Measurements from ENCODE around the gene PGAP1. TPM values are rescaled to one million over a fixed set of nuclear protein-coding genes. Genes with fewer than 3 reads are reported as not detected.

Gene PGAP1
- total RNA-seq, 1 experiment from 2014 or later, result 29.4 TPM

GRCh38 chr2:196823750-196824522, 102.6 kb downstream of the PGAP1 start:
- ChIA-PET POLR2A (interaction anchor here (1.4 kb wide), 1 partner anchor 24 kb away, joined by 3 read pairs; the partner anchor contains the start of gene GTF3C3), CTCF (no interaction called here)
- Mint-ChIP-seq H3K4me1 (peaks cover 4% of the 10 kb centered on the region; the same call in 1 of the 2 replicates), H3K9me3 (peaks cover 23% of the 10 kb centered on the region), H3K27me3 (ENCODE audit: low read depth) (peaks cover 5% of the 10 kb centered on the region; the same call in 1 of the 2 replicates), H3K4me3 (no peak overlapping the region), H3K36me3 (peaks cover 2% of the 10 kb centered on the region), H3K27ac (no peak overlapping the region)
- TF ChIP-seq ESRRA (CRISPR knock-in tag; IDR thresholded peaks at IDR 0.05; ENCODE audit: borderline replicate concordance), result no peak
- no peak for TF ChIP-seq ZNF532 (CRISPR knock-in tag; IDR thresholded peaks at IDR 0.05; ENCODE audit: borderline replicate concordance)
- TF ChIP-seq AR (CRISPR knock-in tag; IDR thresholded peaks at IDR 0.05), result no peak
- TF ChIP-seq E2F1 (CRISPR knock-in tag; IDR thresholded peaks at IDR 0.05), result no peak
- TF ChIP-seq NFE2L1 (CRISPR knock-in tag; IDR thresholded peaks at IDR 0.05), result no peak
- DNase-seq (ENCODE audit: low spot score) (no peak), ATAC-seq (no peak)

- DNase-seq (ENCODE audit: low spot score) (no peak), ATAC-seq (no peak)
- CTCF ChIA-PET, result no interaction called here
- H3K36me3 Mint-ChIP-seq, result peaks cover 24% of the 10 kb centered on the region
- H3K27me3 Mint-ChIP-seq (ENCODE audit: low read depth), result peaks cover 8% of the 10 kb centered on the region; the same call in 1 of the 2 replicates
- POLR2A ChIA-PET, result no interaction called here
- H3K9me3 Mint-ChIP-seq, result peaks cover 48% of the 10 kb centered on the region
- no peak overlapping the region for H3K27ac Mint-ChIP-seq
- no peak overlapping the region for H3K4me3 Mint-ChIP-seq
- H3K4me1 Mint-ChIP-seq, result no peaks in the 10 kb centered on the region
- TF ChIP-seq JAZF1 (CRISPR knock-in tag; IDR thresholded peaks at IDR 0.05) (no peak), SOX15 (CRISPR knock-in tag; IDR thresholded peaks at IDR 0.05) (no peak), GABPB1 (CRISPR knock-in tag; IDR thresholded peaks at IDR 0.05) (no peak), MLX (CRISPR knock-in tag; IDR thresholded peaks at IDR 0.05) (no peak), ZNF396 (CRISPR knock-in tag; IDR thresholded peaks at IDR 0.05; ENCODE audit: borderline replicate concordance) (no peak), AR (CRISPR knock-in tag; IDR thresholded peaks at IDR 0.05) (no peak), ESRRA (CRISPR knock-in tag; IDR thresholded peaks at IDR 0.05; ENCODE audit: borderline replicate concordance) (no peak), E2F1 (CRISPR knock-in tag; IDR thresholded peaks at IDR 0.05) (no peak), JUN (CRISPR knock-in tag; IDR thresholded peaks at IDR 0.05) (no peak), FOXJ3 (CRISPR knock-in tag; IDR thresholded peaks at IDR 0.05; ENCODE audit: borderline replicate concordance) (no peak), PRDM15 (CRISPR knock-in tag; IDR thresholded peaks at IDR 0.05) (no peak), TCF7 (CRISPR knock-in tag; IDR thresholded peaks at IDR 0.05; ENCODE audit: low read depth) (no peak), ZNF317 (CRISPR knock-in tag; IDR thresholded peaks at IDR 0.05; ENCODE audit: borderline replicate concordance, low read depth) (no peak), RORB (CRISPR knock-in tag; IDR thresholded peaks at IDR 0.05) (no peak)
Measured at GRCh38 chr2:196821195-196821594, 105.3 kb downstream of the PGAP1 start.

All from WTC11 (cell line).